HG03103 (cell line): ENCODE data around the gene GBF1.
"Not testable (repeated sequence)": the region's sequence is repeated elsewhere in the genome, so short reads cannot be mapped to it uniquely, and the experiment has no call there.

Source experiments
- ATAC-seq: cut with Tn5 transposase; IDR thresholded peaks from one replicate; pipeline ENCODE4 v1.9.1; 2021; ENCODE audit warnings: low read depth; ENCODE audit not compliant: unreplicated experiment

Gene GBF1

GRCh38 chr10:102298899-102299298, 53.6 kb downstream of the GBF1 start:
- ATAC-seq: no peak

GRCh38 chr10:102299873-102300272, 54.5 kb downstream of the GBF1 start:
- ATAC-seq: no peak

GRCh38 chr10:102300278-102300843, 55.0 kb downstream of the GBF1 start:
- no peak for ATAC-seq

DNA sequence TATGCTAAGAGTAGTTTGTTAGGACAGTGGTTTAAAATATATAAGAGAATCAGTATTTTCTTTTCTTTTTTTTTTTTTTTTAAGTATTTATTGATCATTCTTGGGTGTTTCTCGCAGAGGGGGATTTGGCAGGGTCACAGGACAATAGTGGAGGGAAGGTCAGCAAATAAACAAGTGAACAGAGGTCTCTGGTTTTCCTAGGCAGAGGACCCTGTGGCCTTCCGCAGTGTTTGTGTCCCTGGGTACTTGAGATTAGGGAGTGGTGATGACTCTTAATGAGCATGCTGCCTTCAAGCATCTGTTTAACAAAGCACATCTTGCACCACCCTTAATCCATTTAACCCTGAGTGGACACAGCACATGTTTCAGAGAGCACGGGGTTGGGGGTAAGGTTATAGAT, 55.6 kb downstream of the GBF1 start:
- not testable (repeated sequence) for ATAC-seq

DNA sequence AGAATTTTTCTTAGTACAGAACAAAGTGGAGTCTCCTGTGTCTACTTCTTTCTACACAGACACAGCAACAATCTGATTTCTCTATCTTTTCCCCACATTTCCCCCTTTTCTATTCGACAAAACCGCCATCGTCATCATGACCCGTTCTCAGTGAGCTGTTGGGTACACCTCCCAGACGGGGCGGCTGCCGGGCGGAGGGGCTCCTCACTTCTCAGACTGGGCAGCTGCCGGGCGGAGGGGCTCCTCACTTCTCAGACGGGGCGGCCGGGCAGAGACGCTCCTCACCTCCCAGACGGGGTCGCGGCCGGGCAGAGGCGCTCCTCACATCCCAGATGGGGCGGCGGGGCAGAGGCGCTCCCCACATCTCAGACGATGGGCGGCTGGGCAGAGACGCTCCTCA, 56.0 kb downstream of the GBF1 start:
- not testable (repeated sequence) for ATAC-seq

GRCh38 chr10:102302611-102303010, 57.3 kb downstream of the GBF1 start:
- ATAC-seq: no peak

GRCh38 chr10:102306006-102306405, 60.7 kb downstream of the GBF1 start:
- no peak for ATAC-seq

- no peak for ATAC-seq
Measured at GRCh38 chr10:102306710-102307109, 61.4 kb downstream of the GBF1 start.

GRCh38 chr10:102308318-102308717, 63.0 kb downstream of the GBF1 start:
- not testable (repeated sequence) for ATAC-seq

- no peak for ATAC-seq
Measured at GRCh38 chr10:102309236-102309635, 63.9 kb downstream of the GBF1 start.

DNA sequence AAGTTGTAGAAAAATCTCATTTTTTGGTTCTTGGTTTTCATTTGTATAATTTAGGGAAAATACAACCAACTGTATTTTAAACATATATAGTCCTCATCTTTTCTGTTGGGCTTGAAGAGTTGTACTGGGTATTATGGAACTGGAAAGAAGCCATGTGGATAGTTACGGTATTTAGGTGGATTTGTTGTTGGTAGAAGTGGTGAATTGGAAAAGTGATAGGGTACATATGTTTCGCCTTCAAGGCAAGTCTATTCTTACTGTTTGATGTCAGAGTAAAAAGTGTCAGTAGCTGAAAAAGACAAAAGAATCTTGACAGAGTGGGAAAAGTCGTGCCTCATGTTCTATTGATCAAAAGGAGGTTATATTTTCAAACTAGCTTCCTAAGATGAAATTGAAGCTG, 64.6 kb downstream of the GBF1 start:
- no peak for ATAC-seq

DNA sequence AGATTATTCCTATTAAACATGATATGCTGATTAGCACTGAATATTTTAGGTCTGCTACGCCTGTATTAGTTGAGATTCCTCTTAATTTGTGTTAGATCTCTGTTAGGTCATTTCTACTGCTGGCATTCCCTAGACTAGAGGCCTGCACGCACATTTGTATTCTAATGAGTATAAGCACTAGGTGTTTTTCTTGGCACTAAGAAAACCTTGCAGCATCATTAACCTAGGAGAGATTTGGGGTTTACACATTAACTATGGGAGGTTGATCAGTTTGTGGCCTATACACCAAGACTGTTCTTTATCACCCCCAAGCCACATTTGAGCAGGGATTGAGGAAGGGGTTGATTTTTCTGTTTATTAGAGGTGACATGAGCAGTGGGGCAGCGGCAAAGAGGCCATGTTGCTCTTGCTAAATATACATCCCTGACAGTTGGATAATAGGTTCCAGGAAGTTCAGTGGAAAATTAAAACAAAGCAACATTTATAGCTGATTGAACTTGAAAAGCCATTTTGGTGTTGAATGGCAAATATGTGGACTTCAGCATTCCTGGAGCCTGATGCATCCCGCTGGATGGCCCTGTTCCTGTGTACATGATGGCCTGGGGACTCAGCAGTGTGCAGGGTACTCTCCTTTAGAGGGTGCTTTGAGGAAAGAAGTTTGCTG, 65.2 kb downstream of the GBF1 start:
- no peak for ATAC-seq

GRCh38 chr10:102311025-102311420, 65.7 kb downstream of the GBF1 start:
- ATAC-seq: no peak

- ATAC-seq: no peak
Measured at GRCh38 chr10:102312683-102313082, 67.4 kb downstream of the GBF1 start.

DNA sequence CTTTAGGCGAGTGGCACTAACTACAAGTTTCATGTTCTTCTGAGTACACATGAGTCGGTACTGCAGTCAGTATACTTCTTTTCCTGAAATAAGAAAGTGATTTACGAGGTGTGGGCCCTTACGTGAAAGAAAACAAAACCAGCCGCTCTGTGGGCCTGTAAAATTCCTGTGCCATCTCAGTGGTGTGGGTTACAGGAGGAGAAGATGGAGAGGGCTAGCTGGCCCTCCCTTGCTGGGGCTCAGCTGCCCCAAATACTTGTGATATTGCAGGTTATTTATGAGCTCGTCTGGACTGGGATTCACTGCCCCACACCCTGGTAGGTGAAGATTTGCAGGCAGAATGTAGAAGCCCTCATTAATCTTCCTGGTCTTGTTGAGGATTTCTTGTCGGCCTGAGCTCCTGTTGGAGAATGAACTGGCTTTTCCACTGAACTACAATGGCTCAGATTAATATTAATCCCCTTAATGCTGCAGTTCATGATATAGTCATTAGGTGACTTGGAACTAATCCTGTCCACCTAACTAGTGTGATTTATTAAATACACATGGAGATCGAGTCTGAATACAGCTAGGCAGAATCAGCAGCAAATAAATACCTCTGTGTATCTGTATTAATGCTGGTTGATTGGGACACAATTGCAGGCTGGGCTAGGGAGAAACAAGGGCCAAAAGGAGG, 68.0 kb downstream of the GBF1 start:
- ATAC-seq: no peak

DNA sequence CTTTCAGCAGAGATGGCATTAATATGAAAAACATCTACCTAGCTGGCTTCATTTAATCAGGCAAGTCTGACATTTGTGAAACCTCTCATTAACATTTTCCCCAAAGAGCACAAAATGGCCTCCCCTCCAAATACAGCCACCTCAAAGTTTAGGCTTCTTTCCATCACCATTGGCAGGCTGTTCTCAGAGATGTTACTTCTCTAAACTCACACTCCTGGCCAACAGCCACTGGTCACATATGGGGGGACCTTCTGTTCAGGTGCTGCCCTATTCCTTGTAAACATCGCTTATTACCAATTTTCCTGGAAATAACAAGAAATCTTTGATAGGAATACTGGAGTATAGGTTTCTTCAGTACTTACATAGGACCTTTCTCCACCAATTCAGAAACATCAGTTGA, 69.5 kb downstream of the GBF1 start:
- ATAC-seq: no peak

DNA sequence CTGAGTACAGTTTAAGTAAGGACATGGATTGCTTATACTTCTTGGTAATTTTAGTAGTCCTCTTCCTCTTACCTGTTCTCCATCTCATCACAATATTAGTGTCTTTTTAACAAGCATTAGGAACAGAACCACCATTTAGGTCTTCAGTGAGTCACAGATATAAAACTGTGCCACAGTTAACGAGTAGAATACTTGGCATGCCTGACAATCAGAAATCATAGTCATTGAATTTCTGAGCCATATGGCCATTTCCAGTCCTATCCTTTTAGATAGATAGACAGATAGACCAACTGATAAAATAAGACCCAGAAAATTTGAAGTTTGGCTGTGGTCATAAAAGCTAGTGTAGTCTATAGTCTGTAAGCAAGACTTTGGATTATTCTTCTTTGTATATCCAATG, 71.1 kb downstream of the GBF1 start:
- ATAC-seq: no peak

DNA sequence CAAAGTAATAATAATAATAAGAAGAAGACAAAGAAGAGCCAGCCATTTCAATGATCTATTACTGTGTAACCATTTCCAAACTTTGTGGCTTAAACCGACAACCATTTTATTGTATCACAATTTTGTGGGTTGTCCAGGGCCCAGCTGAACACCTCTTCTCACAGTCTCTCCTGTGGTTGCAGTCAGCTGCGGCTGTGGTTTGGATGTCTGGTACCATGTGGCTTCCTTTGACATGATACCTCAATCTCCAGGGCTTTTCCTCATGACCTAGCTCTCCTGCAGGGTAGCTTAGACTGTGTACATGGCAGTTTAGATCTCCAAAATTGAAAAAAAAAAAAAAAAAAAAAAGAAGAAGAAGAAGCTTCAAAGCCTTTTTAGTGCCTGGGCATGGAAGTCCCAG, 77.6 kb downstream of the GBF1 start:
- no peak for ATAC-seq

DNA sequence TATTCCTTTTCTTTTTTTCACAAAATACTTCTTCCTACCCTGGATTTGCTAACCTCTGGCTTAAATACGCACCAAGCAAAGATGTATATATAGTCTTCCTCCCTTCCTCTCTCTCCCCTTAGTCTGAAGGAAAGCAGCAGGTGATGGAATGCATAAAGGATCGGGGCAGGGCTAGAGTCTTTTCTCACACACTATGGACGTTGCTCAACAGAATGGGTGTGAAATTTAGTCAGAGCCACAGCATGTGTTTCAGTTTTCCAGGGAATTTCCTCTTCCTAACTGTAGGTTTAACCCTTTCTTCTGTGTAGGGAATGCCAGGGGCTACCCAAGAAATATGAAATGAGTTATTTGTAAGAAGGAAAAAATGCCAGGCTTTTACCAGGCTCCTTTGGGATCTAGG, 78.7 kb downstream of the GBF1 start:
- ATAC-seq: no peak

- ATAC-seq: no peak
Measured at GRCh38 chr10:102326031-102326430, 80.7 kb downstream of the GBF1 start.

DNA sequence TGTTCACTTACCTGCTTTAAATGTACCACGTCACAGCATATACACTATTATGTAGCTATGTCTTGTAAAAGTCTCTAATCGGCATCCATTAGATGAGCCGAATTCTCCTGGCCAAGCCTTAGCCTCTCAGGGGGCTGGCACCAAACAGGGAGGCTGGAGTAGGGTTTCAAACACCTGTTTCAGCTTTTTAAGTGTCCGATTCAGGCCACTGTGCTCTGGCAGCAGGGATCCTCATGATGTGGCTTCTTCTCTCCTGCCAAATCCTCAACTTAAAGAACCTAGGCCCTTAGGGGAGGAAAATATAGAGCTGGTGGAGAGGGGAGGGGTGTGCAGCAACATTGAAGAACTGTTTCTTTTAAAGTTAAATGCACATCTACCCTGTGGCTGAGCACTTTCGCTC, 81.7 kb downstream of the GBF1 start:
- ATAC-seq: no peak

- ATAC-seq: no peak
Measured at GRCh38 chr10:102327641-102328040, 82.3 kb downstream of the GBF1 start.
